H9 (cell line): ENCODE results near the gene MDFIC. TPM values are rescaled to one million over a fixed set of nuclear protein-coding genes. Genes with fewer than 3 reads are reported as not detected.

Experiments used
- DNase-seq: peaks from one replicate; pipeline ENCODE4 v3.0.0-alpha.2; 2017
- H2AFZ ChIP-seq: one replicate; pipeline ENCODE4 v1.6.1; 2013; ENCODE audit warnings: mild to moderate bottlenecking, low read length, control low read depth, moderate library complexity
- H2AK5ac ChIP-seq: 2 replicates; pipeline ENCODE4 v1.6.1; 2013; ENCODE audit warnings: low read length, control low read depth, mixed read lengths; ENCODE audit not compliant: insufficient read length
- H2BK120ac ChIP-seq: one replicate; pipeline ENCODE4 v1.6.1; 2013; ENCODE audit warnings: low read depth, mild to moderate bottlenecking, low read length, control low read depth, inconsistent platforms; ENCODE audit not compliant: poor library complexity, severe bottlenecking
- H2BK12ac ChIP-seq: 2 replicates; pipeline ENCODE4 v1.6.1; 2013; ENCODE audit warnings: low read length, control low read depth, mixed read lengths, low read depth; ENCODE audit not compliant: insufficient read length
- H2BK15ac ChIP-seq: 2 replicates; pipeline ENCODE4 v1.6.1; 2013; ENCODE audit warnings: low read depth, low read length, control low read depth
- H2BK20ac ChIP-seq: one replicate; pipeline ENCODE4 v1.6.1; 2013; ENCODE audit warnings: low read depth, mild to moderate bottlenecking, low read length, control low read depth, inconsistent platforms; ENCODE audit not compliant: poor library complexity, severe bottlenecking
- H2BK5ac ChIP-seq: 2 replicates; pipeline ENCODE4 v1.6.1; 2013; ENCODE audit warnings: low read length, control low read depth, mixed read lengths; ENCODE audit not compliant: insufficient read length
- H3K14ac ChIP-seq: 2 replicates; pipeline ENCODE4 v1.6.1; 2013; ENCODE audit warnings: low read length, control low read depth; ENCODE audit not compliant: insufficient read depth
- H3K18ac ChIP-seq: 2 replicates; pipeline ENCODE4 v1.6.1; 2013; ENCODE audit warnings: low read depth, mild to moderate bottlenecking, mixed read lengths, low read length, control low read depth; ENCODE audit not compliant: insufficient read length
- H3K23ac ChIP-seq: 2 replicates; pipeline ENCODE4 v1.6.1; 2013; ENCODE audit warnings: low read length, control low read depth, mixed read lengths, low read depth; ENCODE audit not compliant: insufficient read length
- H3K23me2 ChIP-seq: 2 replicates; pipeline ENCODE4 v1.6.1; 2013; ENCODE audit warnings: low read depth, mild to moderate bottlenecking, mixed read lengths, low read length, control low read depth; ENCODE audit not compliant: insufficient read length, poor library complexity, severe bottlenecking
- H3K27ac ChIP-seq: 2 replicates; pipeline ENCODE4 v1.5.1; 2013; ENCODE audit warnings: low read length, control low read depth, mixed read lengths, low read depth; ENCODE audit not compliant: insufficient read length
- H3K27me3 ChIP-seq: 2 replicates; pipeline ENCODE4 v1.6.1; 2013; ENCODE audit warnings: low read length, control low read depth, inconsistent platforms; ENCODE audit not compliant: insufficient read depth
- H3K4ac ChIP-seq: 2 replicates; pipeline ENCODE4 v1.6.1; 2013; ENCODE audit warnings: low read depth, mild to moderate bottlenecking, control low read depth, inconsistent platforms, low read length, moderate library complexity
- H3K4me1 ChIP-seq: 2 replicates; pipeline ENCODE4 v1.6.1; 2013; ENCODE audit warnings: low read length, control low read depth, inconsistent platforms; ENCODE audit not compliant: insufficient read depth
- H3K4me2 ChIP-seq: 2 replicates; pipeline ENCODE4 v1.6.1; 2013; ENCODE audit warnings: low read length, control low read depth, mixed read lengths; ENCODE audit not compliant: insufficient read length, insufficient read depth
- H3K56ac ChIP-seq: 2 replicates; pipeline ENCODE4 v1.6.1; 2013; ENCODE audit warnings: low read depth, mild to moderate bottlenecking, mixed read lengths, low read length, control low read depth; ENCODE audit not compliant: insufficient read length
- H3K79me1 ChIP-seq: 2 replicates; pipeline ENCODE4 v1.6.1; 2013; ENCODE audit warnings: low read depth, mild to moderate bottlenecking, moderate library complexity, low read length, control low read depth, inconsistent platforms; ENCODE audit not compliant: insufficient read depth, poor library complexity, severe bottlenecking
- H3K79me2 ChIP-seq: 2 replicates; pipeline ENCODE4 v1.6.1; 2013; ENCODE audit warnings: low read length, control low read depth, inconsistent platforms; ENCODE audit not compliant: insufficient read depth
- H3K9ac ChIP-seq: 2 replicates; pipeline ENCODE4 v1.6.1; 2013; ENCODE audit warnings: low read length, control low read depth, mixed read lengths; ENCODE audit not compliant: insufficient read length; ENCODE audit errors: extremely low read depth
- H3K9me3 ChIP-seq: one replicate; pipeline ENCODE4 v1.6.1; 2013; ENCODE audit warnings: low read depth, low read length, inconsistent platforms; ENCODE audit not compliant: control insufficient read depth
- H3T11ph ChIP-seq: one replicate; pipeline ENCODE4 v1.6.1; 2013; ENCODE audit warnings: mild to moderate bottlenecking, low read length, control low read depth, inconsistent platforms
- H4K20me1 ChIP-seq: one replicate; pipeline ENCODE4 v1.6.1; 2013; ENCODE audit not compliant: control insufficient read depth, insufficient read length, insufficient read depth
- H4K5ac ChIP-seq: 2 replicates; pipeline ENCODE4 v1.6.1; 2013; ENCODE audit warnings: low read depth, mild to moderate bottlenecking, mixed read lengths, low read length, control low read depth; ENCODE audit not compliant: insufficient read length
- H4K8ac ChIP-seq: replicated peaks from 2 replicates; pipeline ENCODE4 v1.6.1; 2013; ENCODE audit warnings: low read length, control low read depth, mixed read lengths, low read depth; ENCODE audit not compliant: insufficient read length
- H4K91ac ChIP-seq: 2 replicates; pipeline ENCODE4 v1.6.1; 2013; ENCODE audit warnings: low read depth, mild to moderate bottlenecking, moderate library complexity, mixed read lengths, low read length, control low read depth; ENCODE audit not compliant: insufficient read length
- H3K27ac Mint-ChIP-seq, 3 experiments: 2 replicates in 2 of 3; 3 replicates in 1 of 3; pipeline ENCODE4 v1.8.0; 2020 to 2021; ENCODE audit warnings: mixed read lengths in 3 of 3, mild to moderate bottlenecking in 1 of 3, moderate library complexity in 1 of 3
- H3K27me3 Mint-ChIP-seq: 2 replicates; pipeline ENCODE4 v1.8.0; 2021; ENCODE audit warnings: low read depth, mild to moderate bottlenecking, moderate library complexity, mixed read lengths
- H3K36me3 Mint-ChIP-seq, 3 experiments: 2 replicates in 2 of 3; 3 replicates in 1 of 3; pipeline ENCODE4 v1.8.0; 2020 to 2021; ENCODE audit warnings: low read depth in 3 of 3, mixed read lengths in 3 of 3; ENCODE audit not compliant: insufficient read depth in 1 of 3
- H3K4me1 Mint-ChIP-seq, 2 experiments: 2 replicates each; pipeline ENCODE4 v1.8.0; 2020; ENCODE audit warnings: mixed read lengths in 2 of 2
- H3K4me3 Mint-ChIP-seq, 2 experiments: 2 replicates in 1 of 2; 3 replicates in 1 of 2; pipeline ENCODE4 v1.8.0; 2020 to 2021; ENCODE audit warnings: mild to moderate bottlenecking in 2 of 2, mixed read lengths in 2 of 2, moderate library complexity in 1 of 2
- H3K9me3 Mint-ChIP-seq, 2 experiments: 2 replicates in 1 of 2; 3 replicates in 1 of 2; pipeline ENCODE4 v1.8.0; 2020; ENCODE audit warnings: mild to moderate bottlenecking in 2 of 2, mixed read lengths in 2 of 2, moderate library complexity in 1 of 2
- CTCF ChIP-seq: fragments of 200-600 bp; sonication (generic); conservative IDR thresholded peaks from 3 replicates; pipeline ENCODE4 v1.8.0; 2021; ENCODE audit warnings: antibody characterized with exemption, mild to moderate bottlenecking
- WGBS: extraction: QIAGEN DNeasy Blood & Tissue Kit; methylation state at CpG from one replicate; pipeline ENCODE4 v1.1.7; 2013; ENCODE audit warnings: missing lambda C conversion rate, low lambda C conversion rate, mixed read lengths; ENCODE audit not compliant: insufficient read length; ENCODE audit errors: extremely low coverage; 5-methylcytosine and 5-hydroxymethylcytosine counted together
- total RNA-seq: library from RNA; stranded (reverse); gene quantifications from 2 replicates; pipeline ENCODE4 v1.2.1, GENCODE V29; 2021

Gene MDFIC
- total RNA-seq, 1 experiment from 2014 or later, result 2.0 TPM

- WGBS, result no CpG with 5 or more reads among the region's 1 CpG
- no peak overlapping the region for H2BK15ac ChIP-seq
- H3K4me3 Mint-ChIP-seq, result no peak overlapping the region
Measured at GRCh38 chr7:114934086-114934485, 12.2 kb downstream of the MDFIC start.

More at GRCh38 chr7:114934086-114934485, 12.2 kb downstream of the MDFIC start:
- TF ChIP-seq CTCF, result no peak
- H4K5ac ChIP-seq, result no peak overlapping the region
- H3K79me1 ChIP-seq, result no peaks in the 10 kb centered on the region
- no peak overlapping the region for H3K9ac ChIP-seq
- H2AFZ ChIP-seq, result no peak overlapping the region
- H2BK20ac ChIP-seq, result no peak overlapping the region
- H3K23ac ChIP-seq, result no peak overlapping the region
- H3K27ac Mint-ChIP-seq, result no peak overlapping the region
- H3K9me3 Mint-ChIP-seq, result no peaks in the 10 kb centered on the region
- no peak overlapping the region for H2BK12ac ChIP-seq
- H3K27me3 ChIP-seq, result no peaks in the 10 kb centered on the region
- no peak overlapping the region for H3K14ac ChIP-seq
- no peak overlapping the region for H4K8ac ChIP-seq
- no peaks in the 10 kb centered on the region for H4K20me1 ChIP-seq
- H3K27ac ChIP-seq, result no peak overlapping the region
- no peak overlapping the region for H3T11ph ChIP-seq
- no peak overlapping the region for H3K18ac ChIP-seq
- no peaks in the 10 kb centered on the region for H3K23me2 ChIP-seq
- H3K4me1 Mint-ChIP-seq, result peaks cover 0 to 3% of the 10 kb centered on the region in 2 experiments; a peak in 1 of 4 replicates
- no peak overlapping the region for H2BK120ac ChIP-seq
- no peak overlapping the region for H3K4ac ChIP-seq
- no peaks in the 10 kb centered on the region for H3K27me3 Mint-ChIP-seq
- no peak overlapping the region for H3K56ac ChIP-seq
- no peak for DNase-seq
- H2AK5ac ChIP-seq, result no peak overlapping the region
- no peaks in the 10 kb centered on the region; the same call in 1 of the 2 replicates for H3K4me1 ChIP-seq
- no peaks in the 10 kb centered on the region for H3K9me3 ChIP-seq
- H2BK5ac ChIP-seq, result no peak overlapping the region
- H3K36me3 Mint-ChIP-seq, result no peaks in the 10 kb centered on the region; a peak in 1 of 7 replicates
- no peaks in the 10 kb centered on the region for H3K79me2 ChIP-seq
- H3K4me2 ChIP-seq, result no peak overlapping the region
- no peak overlapping the region for H4K91ac ChIP-seq
